GM23338 (cell line): Measurements from ENCODE around the gene CD47. TPM values are rescaled to one million over a fixed set of nuclear protein-coding genes. Genes with fewer than 3 reads are reported as not detected.

Source experiments
- ATAC-seq: fragments of 200-7000 bp; cut with Tn5 transposase; 3 replicates; pipeline ENCODE4 v1.9.1; 2020
- DNase-seq: peaks from one replicate; pipeline ENCODE4 v3.0.0-alpha.2; 2015; ENCODE audit warnings: low spot score
- H2AFZ ChIP-seq: fragments of 200-600 bp; sonication (generic); 2 replicates; pipeline ENCODE4 v1.8.0; 2016; ENCODE audit warnings: antibody characterized with exemption, mild to moderate bottlenecking, moderate library complexity
- H3F3A ChIP-seq: fragments of 200-600 bp; sonication (generic); replicated peaks from 2 replicates; pipeline ENCODE4 v1.8.0; 2017; ENCODE audit warnings: antibody characterized with exemption, mixed run types, low read depth
- H3K27ac ChIP-seq: fragments of 200-600 bp; sonication (generic); 2 replicates; pipeline ENCODE4 v1.6.1; 2016; ENCODE audit warnings: low read depth
- H3K27me3 ChIP-seq: fragments of 200-600 bp; sonication (generic); 2 replicates; pipeline ENCODE4 v1.8.0; 2016; ENCODE audit warnings: mild to moderate bottlenecking, mixed run types, moderate library complexity; ENCODE audit not compliant: insufficient read depth
- H3K36me3 ChIP-seq: fragments of 200-600 bp; sonication (generic); 2 replicates; pipeline ENCODE4 v1.8.0; 2016; ENCODE audit warnings: mild to moderate bottlenecking; ENCODE audit not compliant: insufficient read depth
- H3K4me1 ChIP-seq: fragments of 200-600 bp; sonication (generic); 2 replicates; pipeline ENCODE4 v1.8.0; 2016; ENCODE audit warnings: mild to moderate bottlenecking, moderate library complexity; ENCODE audit not compliant: insufficient read depth
- H3K4me2 ChIP-seq: fragments of 200-600 bp; sonication (generic); 2 replicates; pipeline ENCODE4 v1.7.1; 2017; ENCODE audit warnings: mixed run types
- H3K4me3 ChIP-seq: fragments of 200-600 bp; sonication (generic); 2 replicates; pipeline ENCODE4 v1.6.1; 2016; ENCODE audit warnings: mixed run types
- H3K79me2 ChIP-seq: fragments of 200-600 bp; sonication (generic); replicated peaks from 2 replicates; pipeline ENCODE4 v1.8.0; 2017; ENCODE audit warnings: mild to moderate bottlenecking; ENCODE audit not compliant: insufficient read depth
- H3K9me2 ChIP-seq: fragments of 200-600 bp; sonication (generic); 2 replicates; pipeline ENCODE4 v1.8.0; 2017; ENCODE audit not compliant: insufficient read depth
- H4K20me1 ChIP-seq: fragments of 200-600 bp; sonication (generic); replicated peaks from 2 replicates; pipeline ENCODE4 v1.8.0; 2017; ENCODE audit warnings: mild to moderate bottlenecking; ENCODE audit not compliant: insufficient read depth
- H3K27ac Mint-ChIP-seq: 2 replicates; pipeline ENCODE4 v1.8.0; 2020; ENCODE audit warnings: inconsistent platforms, mild to moderate bottlenecking, moderate library complexity, mixed read lengths
- H3K27me3 Mint-ChIP-seq: 3 replicates; pipeline ENCODE4 v1.8.0; 2022; ENCODE audit warnings: low read depth, mild to moderate bottlenecking, moderate library complexity, mixed read lengths, inconsistent platforms; ENCODE audit not compliant: insufficient read depth, poor library complexity
- H3K36me3 Mint-ChIP-seq: 3 replicates; pipeline ENCODE4 v1.8.0; 2021; ENCODE audit warnings: low read depth, mild to moderate bottlenecking, inconsistent platforms, moderate library complexity, mixed read lengths
- H3K4me1 Mint-ChIP-seq: 3 replicates; pipeline ENCODE4 v1.8.0; 2020; ENCODE audit warnings: mild to moderate bottlenecking, inconsistent platforms, mixed read lengths
- H3K4me3 Mint-ChIP-seq: 3 replicates; pipeline ENCODE4 v1.8.0; 2021; ENCODE audit warnings: moderate library complexity, mild to moderate bottlenecking, inconsistent platforms, mixed read lengths
- H3K9me3 Mint-ChIP-seq: 3 replicates; pipeline ENCODE4 v1.8.0; 2020; ENCODE audit warnings: moderate library complexity, mild to moderate bottlenecking, inconsistent platforms, mixed read lengths
- EZH2 ChIP-seq: fragments of 200-600 bp; sonication (generic); IDR thresholded peaks from one replicate; pipeline ENCODE4 v1.8.0; 2017; ENCODE audit warnings: antibody characterized with exemption, mild to moderate bottlenecking, low read depth; ENCODE audit not compliant: unreplicated experiment
- EZH2phosphoT487 ChIP-seq: fragments of 200-600 bp; sonication (generic); IDR thresholded peaks from one replicate; pipeline ENCODE4 v1.8.1; 2018; ENCODE audit warnings: antibody characterized with exemption; ENCODE audit not compliant: unreplicated experiment
- JUNB ChIP-seq: IDR thresholded peaks from one replicate; pipeline ENCODE4 v1.6.1; 2016; ENCODE audit warnings: antibody characterized with exemption; ENCODE audit not compliant: unreplicated experiment
- NANOG ChIP-seq: IDR thresholded peaks from 2 replicates; pipeline ENCODE4 v1.6.1; 2016; ENCODE audit warnings: antibody characterized with exemption, borderline replicate concordance
- POLR2AphosphoS5 ChIP-seq: IDR thresholded peaks from 2 replicates; pipeline ENCODE4 v1.6.1; 2016; ENCODE audit warnings: antibody characterized with exemption, low read depth
- STAT1 ChIP-seq: IDR thresholded peaks from one replicate; pipeline ENCODE4 v1.6.1; 2016; ENCODE audit warnings: antibody characterized with exemption; ENCODE audit not compliant: unreplicated experiment
- ZNF114 ChIP-seq: fragments of 250-450 bp; sonication (Bioruptor Pico); IDR thresholded peaks from 2 replicates; pipeline ENCODE4 v1.5.0; 2020; ENCODE audit warnings: mild to moderate bottlenecking, moderate library complexity
- ZNF331 ChIP-seq: fragments of 250-450 bp; sonication (Bioruptor Pico); IDR thresholded peaks from 2 replicates; pipeline ENCODE4 v1.5.0; 2020; ENCODE audit warnings: low read depth, mild to moderate bottlenecking, moderate library complexity
- polyA plus RNA-seq: library from polyadenylated mRNA; unstranded; fragments of >200 nt; fragmentation: Nextera tagmentation; extraction: Ambion mirVana; gene quantifications from 2 replicates; pipeline ENCODE4 v1.2.1, GENCODE V29; 2016
- total RNA-seq: library from RNA; depleted of rRNA; stranded (reverse); fragments of >200 nt; shearing (Covaris generic); gene quantifications from 2 replicates; pipeline ENCODE4 v1.2.3, GENCODE V29; 2014
- TF ChIP-seq, protein P1 (sequence below): IDR thresholded peaks from 2 replicates; pipeline ENCODE4 v1.6.1; 2016; ENCODE audit warnings: antibody characterized with exemption
- TF ChIP-seq, protein P2 (sequence below): fragments of 250-450 bp; sonication (Bioruptor Pico); IDR thresholded peaks from 2 replicates; pipeline ENCODE4 v1.5.0; 2020; ENCODE audit warnings: mild to moderate bottlenecking, moderate library complexity

The CD47 gene
- total and polyA plus RNA-seq, 2 experiments from 2014 or later, result 22.1 to 26.9 TPM

DNA sequence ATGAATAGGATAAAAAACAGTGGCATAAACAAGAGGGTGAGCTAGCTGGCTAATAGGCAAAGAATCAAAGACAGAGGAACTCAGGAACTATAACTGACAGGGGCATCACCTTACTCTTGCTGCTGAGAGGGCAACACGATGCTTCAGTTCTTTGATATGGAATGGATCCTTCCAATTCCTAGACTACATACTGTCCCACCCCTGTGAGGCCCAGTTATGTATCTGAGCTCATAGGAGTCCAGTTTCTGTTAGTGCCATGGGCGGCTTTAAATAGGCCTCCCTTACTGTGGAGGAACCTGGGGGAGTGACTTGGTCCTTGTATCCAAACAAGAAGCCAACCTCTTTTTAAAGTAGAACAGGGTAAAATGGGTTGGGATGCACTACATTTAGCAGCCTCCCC is 37.3 kb downstream of the CD47 start (continued):
- TF ChIP-seq EZH2 (no peak), STAT1 (no peak), JUNB (no peak)

DNA sequence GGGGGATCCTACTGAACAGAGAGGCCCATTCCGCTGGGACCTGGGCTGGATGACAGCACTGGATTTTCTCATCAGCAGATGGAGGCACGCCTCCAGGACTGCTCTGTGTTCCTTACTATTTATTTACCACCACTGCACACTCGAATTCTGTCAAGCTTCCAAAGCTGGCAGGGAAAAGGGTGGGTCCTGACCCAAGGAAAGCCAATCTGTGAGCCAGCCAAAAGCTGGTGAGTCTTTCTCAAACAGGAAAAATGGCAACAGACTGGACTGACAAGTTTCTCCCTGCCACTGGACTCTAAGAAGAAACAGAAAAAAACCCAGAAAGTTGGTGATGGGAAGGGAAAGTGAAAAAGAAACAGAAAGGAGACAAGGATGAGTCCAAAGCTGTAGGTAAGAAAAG is 37.8 kb downstream of the CD47 start:
- Histone ChIP-seq H3K4me2 (no peak overlapping the region), H3K4me3 (no peak overlapping the region), H2AFZ (no peak overlapping the region), H3F3A (no peaks in the 10 kb centered on the region), H4K20me1 (no peaks in the 10 kb centered on the region), H3K27ac (no peak overlapping the region), H3K27me3 (no peaks in the 10 kb centered on the region), H3K9me2 (no peaks in the 10 kb centered on the region), H3K79me2 (no peaks in the 10 kb centered on the region), H3K4me1 (no peaks in the 10 kb centered on the region), H3K36me3 (no peaks in the 10 kb centered on the region)
- DNase-seq (no peak), ATAC-seq (no peak)
- H3K9me3 Mint-ChIP-seq, result no peaks in the 10 kb centered on the region
- no peaks in the 10 kb centered on the region for H3K36me3 Mint-ChIP-seq
- H3K27ac Mint-ChIP-seq, result no peak overlapping the region
- H3K4me3 Mint-ChIP-seq, result no peak overlapping the region
- TF ChIP-seq JUNB (no peak), EZH2phosphoT487 (no peak), NANOG (no peak), POLR2AphosphoS5 (no peak), ZNF114 (CRISPR knock-in tag) (no peak), EZH2 (no peak), ZNF331 (CRISPR knock-in tag) (no peak)
- TF ChIP-seq, protein P1, sequence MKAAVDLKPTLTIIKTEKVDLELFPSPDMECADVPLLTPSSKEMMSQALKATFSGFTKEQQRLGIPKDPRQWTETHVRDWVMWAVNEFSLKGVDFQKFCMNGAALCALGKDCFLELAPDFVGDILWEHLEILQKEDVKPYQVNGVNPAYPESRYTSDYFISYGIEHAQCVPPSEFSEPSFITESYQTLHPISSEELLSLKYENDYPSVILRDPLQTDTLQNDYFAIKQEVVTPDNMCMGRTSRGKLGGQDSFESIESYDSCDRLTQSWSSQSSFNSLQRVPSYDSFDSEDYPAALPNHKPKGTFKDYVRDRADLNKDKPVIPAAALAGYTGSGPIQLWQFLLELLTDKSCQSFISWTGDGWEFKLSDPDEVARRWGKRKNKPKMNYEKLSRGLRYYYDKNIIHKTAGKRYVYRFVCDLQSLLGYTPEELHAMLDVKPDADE, result no peak
- TF ChIP-seq, protein P2, sequence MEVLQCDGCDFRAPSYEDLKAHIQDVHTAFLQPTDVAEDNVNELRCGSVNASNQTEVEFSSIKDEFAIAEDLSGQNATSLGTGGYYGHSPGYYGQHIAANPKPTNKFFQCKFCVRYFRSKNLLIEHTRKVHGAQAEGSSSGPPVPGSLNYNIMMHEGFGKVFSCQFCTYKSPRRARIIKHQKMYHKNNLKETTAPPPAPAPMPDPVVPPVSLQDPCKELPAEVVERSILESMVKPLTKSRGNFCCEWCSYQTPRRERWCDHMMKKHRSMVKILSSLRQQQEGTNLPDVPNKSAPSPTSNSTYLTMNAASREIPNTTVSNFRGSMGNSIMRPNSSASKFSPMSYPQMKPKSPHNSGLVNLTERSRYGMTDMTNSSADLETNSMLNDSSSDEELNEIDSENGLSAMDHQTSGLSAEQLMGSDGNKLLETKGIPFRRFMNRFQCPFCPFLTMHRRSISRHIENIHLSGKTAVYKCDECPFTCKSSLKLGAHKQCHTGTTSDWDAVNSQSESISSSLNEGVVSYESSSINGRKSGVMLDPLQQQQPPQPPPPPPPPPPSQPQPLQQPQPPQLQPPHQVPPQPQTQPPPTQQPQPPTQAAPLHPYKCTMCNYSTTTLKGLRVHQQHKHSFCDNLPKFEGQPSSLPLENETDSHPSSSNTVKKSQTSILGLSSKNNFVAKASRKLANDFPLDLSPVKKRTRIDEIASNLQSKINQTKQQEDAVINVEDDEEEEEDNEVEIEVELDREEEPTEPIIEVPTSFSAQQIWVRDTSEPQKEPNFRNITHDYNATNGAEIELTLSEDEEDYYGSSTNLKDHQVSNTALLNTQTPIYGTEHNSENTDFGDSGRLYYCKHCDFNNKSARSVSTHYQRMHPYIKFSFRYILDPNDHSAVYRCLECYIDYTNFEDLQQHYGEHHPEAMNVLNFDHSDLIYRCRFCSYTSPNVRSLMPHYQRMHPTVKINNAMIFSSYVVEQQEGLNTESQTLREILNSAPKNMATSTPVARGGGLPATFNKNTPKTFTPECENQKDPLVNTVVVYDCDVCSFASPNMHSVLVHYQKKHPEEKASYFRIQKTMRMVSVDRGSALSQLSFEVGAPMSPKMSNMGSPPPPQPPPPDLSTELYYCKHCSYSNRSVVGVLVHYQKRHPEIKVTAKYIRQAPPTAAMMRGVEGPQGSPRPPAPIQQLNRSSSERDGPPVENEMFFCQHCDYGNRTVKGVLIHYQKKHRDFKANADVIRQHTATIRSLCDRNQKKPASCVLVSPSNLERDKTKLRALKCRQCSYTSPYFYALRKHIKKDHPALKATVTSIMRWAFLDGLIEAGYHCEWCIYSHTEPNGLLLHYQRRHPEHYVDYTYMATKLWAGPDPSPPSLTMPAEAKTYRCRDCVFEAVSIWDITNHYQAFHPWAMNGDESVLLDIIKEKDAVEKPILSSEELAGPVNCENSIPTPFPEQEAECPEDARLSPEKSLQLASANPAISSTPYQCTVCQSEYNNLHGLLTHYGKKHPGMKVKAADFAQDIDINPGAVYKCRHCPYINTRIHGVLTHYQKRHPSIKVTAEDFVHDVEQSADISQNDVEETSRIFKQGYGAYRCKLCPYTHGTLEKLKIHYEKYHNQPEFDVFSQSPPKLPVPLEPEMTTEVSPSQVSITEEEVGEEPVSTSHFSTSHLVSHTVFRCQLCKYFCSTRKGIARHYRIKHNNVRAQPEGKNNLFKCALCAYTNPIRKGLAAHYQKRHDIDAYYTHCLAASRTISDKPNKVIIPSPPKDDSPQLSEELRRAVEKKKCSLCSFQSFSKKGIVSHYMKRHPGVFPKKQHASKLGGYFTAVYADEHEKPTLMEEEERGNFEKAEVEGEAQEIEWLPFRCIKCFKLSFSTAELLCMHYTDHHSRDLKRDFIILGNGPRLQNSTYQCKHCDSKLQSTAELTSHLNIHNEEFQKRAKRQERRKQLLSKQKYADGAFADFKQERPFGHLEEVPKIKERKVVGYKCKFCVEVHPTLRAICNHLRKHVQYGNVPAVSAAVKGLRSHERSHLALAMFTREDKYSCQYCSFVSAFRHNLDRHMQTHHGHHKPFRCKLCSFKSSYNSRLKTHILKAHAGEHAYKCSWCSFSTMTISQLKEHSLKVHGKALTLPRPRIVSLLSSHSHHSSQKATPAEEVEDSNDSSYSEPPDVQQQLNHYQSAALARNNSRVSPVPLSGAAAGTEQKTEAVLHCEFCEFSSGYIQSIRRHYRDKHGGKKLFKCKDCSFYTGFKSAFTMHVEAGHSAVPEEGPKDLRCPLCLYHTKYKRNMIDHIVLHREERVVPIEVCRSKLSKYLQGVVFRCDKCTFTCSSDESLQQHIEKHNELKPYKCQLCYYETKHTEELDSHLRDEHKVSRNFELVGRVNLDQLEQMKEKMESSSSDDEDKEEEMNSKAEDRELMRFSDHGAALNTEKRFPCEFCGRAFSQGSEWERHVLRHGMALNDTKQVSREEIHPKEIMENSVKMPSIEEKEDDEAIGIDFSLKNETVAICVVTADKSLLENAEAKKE (CRISPR knock-in tag), result no peak
- H3K27me3 Mint-ChIP-seq, result no peaks in the 10 kb centered on the region
- no peaks in the 10 kb centered on the region for H3K4me1 Mint-ChIP-seq
